LNCaP clone FGC (cell line): Measurements from ENCODE around the gene NDEL1.

ENCODE experiments used
- DNase-seq: peaks from one replicate; pipeline ENCODE4 v3.0.0-alpha.2; 2011; ENCODE audit warnings: low read depth
- H3K4me3 ChIP-seq: 2 replicates; pipeline ENCODE4 v1.5.1; 2011; ENCODE audit warnings: mild to moderate bottlenecking, low read depth, low read length, control low read depth
- CTCF ChIP-seq: IDR thresholded peaks from 2 replicates; pipeline ENCODE4 v1.5.1; 2012; ENCODE audit warnings: mild to moderate bottlenecking; ENCODE audit not compliant: control insufficient read depth, insufficient read depth; ENCODE audit errors: extremely low read depth

NDEL1 gene

GRCh38 chr17:8494021-8494420 lies 58.3 kb downstream of the NDEL1 start:
- TF ChIP-seq CTCF, result no peak
- H3K4me3 ChIP-seq, result no peak overlapping the region
- DNase-seq, result no peak

- no peak for TF ChIP-seq CTCF
- no peak overlapping the region for H3K4me3 ChIP-seq
- no peak for DNase-seq
These were observed 58.9 kb downstream of the NDEL1 start for GRCh38 chr17:8494506-8495111.

GRCh38 chr17:8496081-8496480 lies 60.4 kb downstream of the NDEL1 start:
- no peak for DNase-seq
- no peak for TF ChIP-seq CTCF
- no peak overlapping the region for H3K4me3 ChIP-seq

- no peak for TF ChIP-seq CTCF
- H3K4me3 ChIP-seq, result no peak overlapping the region
- no peak for DNase-seq
These were observed 63.5 kb downstream of the NDEL1 start for GRCh38 chr17:8499171-8499570.

GRCh38 chr17:8499614-8500013 lies 63.9 kb downstream of the NDEL1 start:
- no peak for DNase-seq
- TF ChIP-seq CTCF, result no peak
- no peak overlapping the region for H3K4me3 ChIP-seq

GRCh38 chr17:8500609-8501008 lies 64.9 kb downstream of the NDEL1 start:
- no peak for DNase-seq
- TF ChIP-seq CTCF, result no peak
- no peak overlapping the region for H3K4me3 ChIP-seq

- TF ChIP-seq CTCF, result no peak
- no peak for DNase-seq
- H3K4me3 ChIP-seq, result no peak overlapping the region
These were observed 66.4 kb downstream of the NDEL1 start for GRCh38 chr17:8502126-8502525.
